ENCODE results near the gene PRKCA.

The PRKCA gene

DNA sequence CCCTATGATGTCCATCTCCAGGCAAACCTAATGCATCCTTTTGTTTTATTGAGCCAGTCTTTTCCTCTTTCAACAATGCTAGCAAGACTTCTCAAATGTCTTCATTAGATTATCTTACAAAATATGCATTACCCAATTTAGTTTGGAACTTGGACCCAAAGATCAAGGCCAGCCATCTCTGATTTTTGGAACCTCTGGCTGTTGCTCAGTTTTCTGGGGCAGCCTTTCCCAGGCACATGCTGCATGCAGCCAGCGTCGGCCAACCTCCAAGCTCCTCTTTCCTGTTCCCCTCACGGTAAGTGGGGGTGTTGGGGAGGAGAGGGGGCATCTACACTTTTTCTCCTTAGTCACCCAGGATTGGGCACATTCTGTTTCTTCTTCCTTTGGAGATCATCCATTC is 189.3 kb downstream of the PRKCA start:
- H3K36me3 ChIP-seq (ENCODE audit: low read depth): no peaks in the 10 kb centered on the region
- TF ChIP-seq CTCF (IDR thresholded peaks at IDR 0.05; ENCODE audit: poor library complexity, severe bottlenecking): no peak
- H3K27me3 ChIP-seq (ENCODE audit: insufficient read depth, poor library complexity, severe bottlenecking): no peaks in the 10 kb centered on the region
- no peak overlapping the region for H3K4me3 ChIP-seq (ENCODE audit: severe bottlenecking)
- peaks cover 22% of the 10 kb centered on the region for H3K4me1 ChIP-seq (ENCODE audit: insufficient read depth, poor library complexity, severe bottlenecking)
- H3K27ac ChIP-seq (ENCODE audit: poor library complexity, severe bottlenecking): no peak overlapping the region
- ATAC-seq (ENCODE audit: low read depth) (no peak), DNase-seq (ENCODE audit: low spot score) (no peak)
- no peaks in the 10 kb centered on the region for H3K9me3 ChIP-seq (ENCODE audit: severe bottlenecking)

DNA sequence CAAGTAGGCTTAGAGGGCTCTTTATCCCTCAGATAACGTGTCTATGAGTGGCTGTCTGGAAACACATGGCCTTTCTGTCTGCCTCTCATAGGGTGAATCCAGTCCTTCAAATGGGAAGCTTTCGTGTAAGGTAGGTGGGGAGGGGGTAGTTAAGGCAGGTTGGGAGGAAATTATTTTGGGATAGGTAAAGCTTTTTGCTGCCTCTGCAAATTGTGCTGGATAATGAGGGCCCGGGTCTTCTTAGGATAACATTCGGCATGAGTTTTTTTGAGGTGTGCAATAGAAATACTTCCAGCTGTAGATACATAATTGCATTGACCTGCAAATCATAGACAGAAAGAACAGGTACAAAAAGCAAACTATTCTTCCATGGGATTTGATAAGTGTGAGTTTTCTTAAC is 189.7 kb downstream of the PRKCA start:
- Histone ChIP-seq H3K4me1 (ENCODE audit: insufficient read depth, poor library complexity, severe bottlenecking) (peaks cover 22% of the 10 kb centered on the region), H3K4me3 (ENCODE audit: severe bottlenecking) (no peak overlapping the region), H3K9me3 (ENCODE audit: severe bottlenecking) (no peaks in the 10 kb centered on the region), H3K27ac (ENCODE audit: poor library complexity, severe bottlenecking) (no peak overlapping the region), H3K27me3 (ENCODE audit: insufficient read depth, poor library complexity, severe bottlenecking) (no peaks in the 10 kb centered on the region), H3K36me3 (ENCODE audit: low read depth) (no peaks in the 10 kb centered on the region)
- TF ChIP-seq CTCF (IDR thresholded peaks at IDR 0.05; ENCODE audit: poor library complexity, severe bottlenecking): no peak
- ATAC-seq (ENCODE audit: low read depth): no peak
- DNase-seq (ENCODE audit: low spot score): no peak

- no peaks in the 10 kb centered on the region for H3K36me3 ChIP-seq (ENCODE audit: low read depth)
- H3K4me3 ChIP-seq (ENCODE audit: severe bottlenecking): no peak overlapping the region
- no peak for ATAC-seq (ENCODE audit: low read depth)
- H3K9me3 ChIP-seq (ENCODE audit: severe bottlenecking): no peaks in the 10 kb centered on the region
- H3K4me1 ChIP-seq (ENCODE audit: insufficient read depth, poor library complexity, severe bottlenecking): peaks cover 22% of the 10 kb centered on the region
- no peaks in the 10 kb centered on the region for H3K27me3 ChIP-seq (ENCODE audit: insufficient read depth, poor library complexity, severe bottlenecking)
- no peak for DNase-seq (ENCODE audit: low spot score)
- peak overlapping the region; percentile 71 for H3K27ac ChIP-seq (ENCODE audit: poor library complexity, severe bottlenecking)
- TF ChIP-seq CTCF (IDR thresholded peaks at IDR 0.05; ENCODE audit: poor library complexity, severe bottlenecking): no peak
Observed at GRCh38 chr17:66492561-66493005, 190.2 kb downstream of the PRKCA start.

GRCh38 chr17:66493283-66494019 is 191.0 kb downstream of the PRKCA start:
- no peaks in the 10 kb centered on the region for H3K36me3 ChIP-seq (ENCODE audit: low read depth)
- no peak for TF ChIP-seq CTCF (IDR thresholded peaks at IDR 0.05; ENCODE audit: poor library complexity, severe bottlenecking)
- peak overlapping the region; percentile 71 for H3K27ac ChIP-seq (ENCODE audit: poor library complexity, severe bottlenecking)

More at GRCh38 chr17:66493283-66494019, 191.0 kb downstream of the PRKCA start:
- ATAC-seq (ENCODE audit: low read depth): peak; percentile 35
- Histone ChIP-seq H3K4me3 (ENCODE audit: severe bottlenecking) (no peak overlapping the region), H3K27me3 (ENCODE audit: insufficient read depth, poor library complexity, severe bottlenecking) (no peaks in the 10 kb centered on the region), H3K9me3 (ENCODE audit: severe bottlenecking) (no peaks in the 10 kb centered on the region), H3K4me1 (ENCODE audit: insufficient read depth, poor library complexity, severe bottlenecking) (peaks cover 22% of the 10 kb centered on the region)
- DNase-seq (ENCODE audit: low spot score): no peak

Measured in RWPE2 (cell line).